ENCODE results near the gene SLC7A11.
"Not testable (repeated sequence)": the region's sequence is repeated elsewhere in the genome, so short reads cannot be mapped to it uniquely, and the experiment has no call there.

SLC7A11 gene

GRCh38 chr4:138210576-138210975 is 31.6 kb downstream of the SLC7A11 start:
- not testable (repeated sequence) for DNase-seq (ENCODE audit: extremely low read depth in 1 of 2, low read depth in 1 of 2)

- no peak for DNase-seq (ENCODE audit: extremely low read depth in 1 of 2, low read depth in 1 of 2)
Measured at GRCh38 chr4:138209094-138209493, 33.1 kb downstream of the SLC7A11 start.

- DNase-seq (ENCODE audit: extremely low read depth in 1 of 2, low read depth in 1 of 2) = no peak
Measured at GRCh38 chr4:138205531-138206233, 36.5 kb downstream of the SLC7A11 start.

GRCh38 chr4:138204507-138204906 is 37.6 kb downstream of the SLC7A11 start:
- DNase-seq (ENCODE audit: extremely low read depth in 1 of 2, low read depth in 1 of 2) = no peak

DNA sequence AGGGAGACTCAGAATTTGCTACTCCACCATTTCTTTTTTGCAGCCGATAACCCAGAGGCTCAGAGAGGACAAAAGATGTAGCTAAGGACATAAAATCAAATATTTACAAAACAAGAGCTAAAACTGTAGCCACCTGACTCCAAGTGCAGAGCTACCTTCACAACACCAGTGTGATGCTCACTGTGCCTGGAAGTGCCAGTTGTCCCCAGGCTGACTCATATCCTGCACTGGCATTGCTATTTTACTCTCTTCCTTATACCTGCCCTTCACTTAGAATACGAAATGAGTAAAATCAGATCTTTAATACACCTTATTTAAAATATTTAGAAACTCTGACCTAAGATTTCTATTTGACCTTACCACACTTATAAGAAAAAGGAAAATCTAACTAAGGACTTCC is 39.5 kb downstream of the SLC7A11 start:
- no peak for DNase-seq (ENCODE audit: extremely low read depth in 1 of 2, low read depth in 1 of 2)

DNA sequence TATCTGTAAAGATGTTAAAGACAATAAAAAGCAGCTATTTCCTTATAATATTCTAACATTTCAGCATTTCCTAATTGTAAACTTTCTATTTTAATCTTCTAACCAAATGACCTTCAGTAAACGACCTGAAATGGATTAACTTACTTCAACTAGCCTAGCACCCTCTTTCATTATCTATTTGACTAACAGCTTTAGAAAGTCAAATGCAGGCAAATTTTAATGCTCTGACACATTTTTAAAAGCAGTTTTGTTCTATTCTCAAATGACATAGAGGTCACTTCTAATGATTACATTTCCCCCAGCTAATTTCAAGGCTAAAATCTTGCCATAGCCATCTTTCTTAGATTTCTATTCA is 41.9 kb downstream of the SLC7A11 start:
- no peak for DNase-seq (ENCODE audit: extremely low read depth in 1 of 2, low read depth in 1 of 2)

DNA sequence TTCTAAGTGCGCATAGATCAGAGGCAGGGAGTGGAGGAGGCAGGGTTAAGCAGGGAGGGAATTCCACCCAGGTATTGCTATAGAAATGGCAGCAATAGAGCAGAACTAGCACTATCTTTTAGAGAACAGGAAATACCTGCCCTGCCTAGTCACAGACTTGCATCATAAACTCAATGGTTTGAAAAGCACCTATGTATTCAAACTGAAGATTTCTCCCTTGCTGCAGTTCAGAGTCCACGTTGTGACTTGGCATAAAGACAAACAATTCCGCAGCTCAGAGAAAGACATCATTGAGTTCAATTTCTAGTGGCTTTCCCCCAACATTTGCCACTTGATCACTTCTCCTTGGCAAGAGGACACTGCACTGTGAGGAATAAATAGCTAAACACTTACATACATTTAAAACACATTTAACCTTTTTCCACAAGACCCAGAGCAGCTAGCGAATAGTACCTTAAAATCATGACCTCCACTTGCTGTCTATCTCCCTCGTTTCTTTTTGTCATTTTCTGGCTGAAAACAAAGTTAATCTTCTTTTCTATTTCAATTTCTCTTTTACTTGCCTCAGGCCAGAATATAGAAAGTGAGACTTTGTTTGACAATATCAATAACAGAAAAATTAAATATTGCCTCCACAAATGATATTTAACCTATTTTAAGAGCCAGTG is 42.4 kb downstream of the SLC7A11 start:
- no peak for DNase-seq (ENCODE audit: extremely low read depth in 1 of 2, low read depth in 1 of 2)

GRCh38 chr4:138196153-138196552 is 46.0 kb downstream of the SLC7A11 start:
- DNase-seq (ENCODE audit: extremely low read depth in 1 of 2, low read depth in 1 of 2) = no peak

GRCh38 chr4:138193963-138194362 is 48.2 kb downstream of the SLC7A11 start:
- DNase-seq (ENCODE audit: extremely low read depth in 1 of 2, low read depth in 1 of 2) = no peak

DNA sequence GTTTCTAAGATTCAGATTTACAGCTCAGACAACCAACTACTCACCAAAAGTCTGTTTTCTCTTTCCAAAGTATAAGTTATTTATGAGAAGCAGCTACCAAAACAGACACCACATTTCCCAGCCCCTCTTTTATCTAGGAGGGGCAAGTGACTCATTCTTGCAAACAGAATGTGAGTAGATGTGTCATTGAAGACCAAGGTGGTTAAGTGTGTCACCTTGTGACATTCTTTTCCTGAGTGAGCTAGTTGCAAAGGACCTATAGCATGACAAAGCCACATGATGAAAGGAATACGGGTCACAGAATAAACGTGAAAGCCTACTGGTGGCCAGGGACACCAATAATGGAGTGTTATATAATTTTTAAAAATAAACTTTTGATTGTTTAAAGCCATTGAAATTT is 50.0 kb downstream of the SLC7A11 start:
- DNase-seq (ENCODE audit: extremely low read depth in 1 of 2, low read depth in 1 of 2) = no peak

DNA sequence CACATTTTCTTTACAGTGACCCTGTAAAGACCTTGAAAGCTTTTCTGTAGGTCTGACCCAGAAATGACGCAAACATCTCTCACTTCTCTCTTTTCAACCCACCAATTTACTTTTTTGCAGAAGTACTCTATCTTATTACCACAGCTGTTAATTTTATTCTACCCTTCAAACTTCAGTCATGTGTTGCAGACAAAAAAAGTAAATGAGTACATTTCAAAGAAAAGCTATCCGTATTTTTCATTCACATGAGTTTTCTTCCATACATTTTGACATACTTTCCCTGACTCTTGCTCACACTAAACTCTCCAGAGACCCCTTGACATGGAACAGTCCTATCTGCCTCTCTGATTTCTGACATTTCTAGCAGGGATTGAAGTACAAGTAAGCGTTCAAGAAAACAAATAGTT is 51.7 kb downstream of the SLC7A11 start:
- no peak for DNase-seq (ENCODE audit: extremely low read depth in 1 of 2, low read depth in 1 of 2)

DNA sequence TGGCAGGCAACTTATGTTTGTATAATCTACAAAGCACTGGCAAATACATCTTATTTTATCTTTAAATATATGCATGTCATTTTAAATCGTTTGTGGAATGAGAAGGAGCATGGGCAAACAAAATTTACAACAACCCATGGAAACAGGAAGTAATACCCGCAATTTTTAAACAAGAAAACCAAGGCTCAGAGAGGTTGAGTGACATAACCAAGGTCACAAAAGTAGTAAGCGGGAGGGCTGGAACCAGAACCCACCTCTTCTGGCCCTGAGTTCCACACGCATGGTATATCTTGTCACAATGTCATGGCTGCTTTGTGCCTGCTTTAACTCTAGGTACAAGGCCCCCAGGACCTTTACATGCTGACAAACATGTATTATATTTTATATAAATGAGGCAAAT is 52.9 kb downstream of the SLC7A11 start:
- DNase-seq (ENCODE audit: extremely low read depth in 1 of 2, low read depth in 1 of 2) = no peak

DNA sequence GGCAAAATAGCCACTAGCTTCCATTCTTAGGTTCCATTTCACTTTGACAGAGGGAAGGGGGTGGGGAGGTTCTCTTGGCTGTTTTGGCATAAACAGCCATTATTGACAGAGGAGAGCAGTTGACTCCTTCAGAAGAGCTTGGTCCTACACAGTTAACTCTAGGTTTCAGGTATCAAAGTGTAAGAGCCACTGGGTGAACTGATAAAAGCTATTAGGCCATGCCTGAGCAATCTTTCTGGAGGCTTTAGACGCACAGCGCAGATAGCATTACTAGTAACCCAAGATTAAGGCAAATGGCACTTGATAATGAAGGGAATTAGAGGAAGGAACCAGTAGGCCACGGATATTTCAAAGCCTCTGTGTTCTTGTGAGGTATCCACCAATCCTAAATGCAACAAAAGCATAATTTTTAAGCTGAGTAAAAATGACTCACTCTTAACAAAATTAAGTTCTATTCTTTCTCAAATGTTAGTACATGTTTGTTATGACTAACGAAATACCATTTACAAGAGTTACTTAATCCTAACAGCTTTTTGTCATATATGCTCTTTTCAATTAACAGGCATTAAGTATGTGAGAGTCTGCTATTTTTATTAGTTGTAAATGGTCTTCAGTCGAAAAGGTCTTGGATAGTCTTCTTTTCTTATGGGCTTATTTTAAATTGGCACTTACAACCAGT is 53.6 kb downstream of the SLC7A11 start:
- DNase-seq (ENCODE audit: extremely low read depth in 1 of 2, low read depth in 1 of 2) = no peak

DNA sequence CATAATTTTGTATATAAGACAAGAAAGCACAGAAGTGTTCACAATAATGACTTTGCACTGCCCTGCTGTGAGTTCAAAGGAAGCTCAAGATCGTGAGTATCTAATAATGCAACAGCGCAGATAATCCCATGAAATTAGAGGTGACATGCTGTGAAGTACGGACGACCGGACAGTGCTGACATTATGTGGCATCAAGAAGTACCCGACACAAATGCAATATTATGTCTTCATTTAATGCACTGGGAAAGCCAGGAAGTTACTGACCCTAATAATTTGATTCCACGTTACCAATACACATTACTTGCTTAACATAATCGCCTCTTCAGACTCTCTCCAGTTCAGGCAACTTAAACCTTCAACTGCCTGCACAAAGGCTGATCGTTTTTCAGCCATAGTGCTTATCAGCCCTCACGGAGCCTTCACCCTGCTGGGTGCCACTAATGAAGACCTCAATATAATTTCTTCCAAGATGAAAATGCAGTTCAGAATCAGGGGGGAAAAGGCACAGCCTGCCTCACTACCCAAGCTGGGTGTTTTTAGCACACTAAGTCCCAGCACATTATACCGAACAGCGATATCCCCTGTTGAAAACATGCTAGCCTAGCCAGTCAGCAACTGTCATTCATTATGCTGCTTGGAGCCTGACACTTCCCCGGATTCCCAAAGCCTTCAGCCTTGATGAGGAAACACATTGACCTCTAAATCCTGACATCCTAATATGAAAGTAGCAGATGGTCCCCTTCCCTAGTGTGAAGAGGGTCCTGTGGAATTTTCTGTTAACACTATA is 56.1 kb downstream of the SLC7A11 start:
- no peak for DNase-seq (ENCODE audit: extremely low read depth in 1 of 2, low read depth in 1 of 2)

- no peak for DNase-seq (ENCODE audit: extremely low read depth in 1 of 2, low read depth in 1 of 2)
Measured at GRCh38 chr4:138184886-138185285, 57.3 kb downstream of the SLC7A11 start.

DNA sequence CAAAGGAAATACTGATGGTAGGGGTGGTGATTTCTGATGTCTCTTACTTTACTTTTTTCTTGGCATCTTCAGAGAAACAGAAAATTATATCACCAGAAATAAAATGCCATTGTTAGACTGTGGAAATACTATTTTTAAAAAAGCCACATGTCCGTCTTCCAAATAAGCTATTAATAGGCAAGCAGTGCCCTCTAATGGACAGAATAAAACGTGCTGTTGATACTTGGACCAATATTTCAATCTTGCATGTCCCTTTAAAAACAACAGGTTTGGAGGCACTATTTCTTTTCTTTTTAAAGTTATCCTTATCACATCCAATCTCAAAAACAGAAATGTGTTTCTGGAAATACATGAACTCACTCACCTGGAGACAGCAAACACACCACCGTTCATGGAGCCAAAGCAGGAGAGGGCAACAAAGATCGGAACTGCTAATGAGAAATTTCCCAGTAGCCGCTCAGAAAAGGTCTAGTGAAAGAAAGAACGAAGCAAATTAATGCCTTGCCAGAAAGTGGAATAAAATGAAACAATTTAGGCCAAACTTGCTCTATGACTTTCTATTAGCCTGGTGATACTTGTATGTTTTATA is 59.2 kb downstream of the SLC7A11 start:
- no peak for DNase-seq (ENCODE audit: extremely low read depth in 1 of 2, low read depth in 1 of 2)

DNA sequence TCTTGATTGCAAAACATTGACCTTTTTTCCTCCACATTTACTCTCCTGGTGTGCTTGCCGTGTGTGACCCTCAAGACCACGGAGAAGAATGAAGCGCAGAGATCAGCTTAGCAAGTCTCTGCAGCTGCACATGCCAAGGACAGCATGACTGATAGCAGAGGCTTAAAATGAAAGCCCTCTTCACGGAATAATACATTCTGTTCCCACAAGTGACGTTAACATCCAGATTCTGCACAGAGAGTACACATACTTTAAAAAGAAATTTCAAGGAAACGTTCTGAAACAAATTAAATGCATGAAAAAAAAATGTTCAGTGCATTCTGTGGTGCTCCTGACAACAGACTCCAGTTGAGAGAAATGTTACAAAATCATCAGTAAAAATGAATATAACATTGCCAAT is 60.9 kb downstream of the SLC7A11 start:
- DNase-seq (ENCODE audit: extremely low read depth in 1 of 2, low read depth in 1 of 2) = no peak

GRCh38 chr4:138178566-138178965 is 63.6 kb downstream of the SLC7A11 start:
- DNase-seq (ENCODE audit: extremely low read depth in 1 of 2, low read depth in 1 of 2) = no peak

DNA sequence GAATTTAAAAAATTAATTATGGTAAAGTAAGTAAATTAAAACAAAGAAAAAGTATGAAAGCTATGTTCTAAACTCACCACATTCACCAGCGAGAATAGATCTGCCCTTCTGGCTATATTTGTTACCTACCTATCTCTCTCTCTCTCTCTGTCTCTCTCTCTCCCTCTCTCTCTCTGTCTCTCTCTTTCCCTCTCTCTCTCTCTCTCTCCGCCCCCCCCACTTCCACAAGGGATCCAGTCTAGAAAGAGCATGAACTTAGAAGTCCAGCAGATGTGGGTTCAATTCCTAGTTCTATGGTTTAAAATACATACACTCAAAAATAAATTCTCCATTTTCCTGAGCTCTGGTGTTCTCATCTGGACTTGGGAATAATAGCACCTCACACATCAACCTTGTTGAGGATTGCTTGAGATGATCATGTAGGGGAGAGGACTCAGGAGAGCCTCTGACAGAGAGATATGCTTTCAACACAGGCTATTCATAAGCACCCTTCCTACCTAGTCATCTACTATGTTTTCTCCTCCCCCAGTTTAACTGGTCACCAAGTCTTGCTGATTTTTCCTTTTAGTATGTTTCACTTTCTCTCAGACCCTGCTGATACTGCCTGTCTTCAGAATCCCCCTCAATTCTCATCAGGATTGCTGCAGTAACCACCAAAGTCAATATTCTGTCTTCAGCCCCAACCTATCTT is 64.7 kb downstream of the SLC7A11 start:
- DNase-seq (ENCODE audit: extremely low read depth in 1 of 2, low read depth in 1 of 2) = no peak

DNA sequence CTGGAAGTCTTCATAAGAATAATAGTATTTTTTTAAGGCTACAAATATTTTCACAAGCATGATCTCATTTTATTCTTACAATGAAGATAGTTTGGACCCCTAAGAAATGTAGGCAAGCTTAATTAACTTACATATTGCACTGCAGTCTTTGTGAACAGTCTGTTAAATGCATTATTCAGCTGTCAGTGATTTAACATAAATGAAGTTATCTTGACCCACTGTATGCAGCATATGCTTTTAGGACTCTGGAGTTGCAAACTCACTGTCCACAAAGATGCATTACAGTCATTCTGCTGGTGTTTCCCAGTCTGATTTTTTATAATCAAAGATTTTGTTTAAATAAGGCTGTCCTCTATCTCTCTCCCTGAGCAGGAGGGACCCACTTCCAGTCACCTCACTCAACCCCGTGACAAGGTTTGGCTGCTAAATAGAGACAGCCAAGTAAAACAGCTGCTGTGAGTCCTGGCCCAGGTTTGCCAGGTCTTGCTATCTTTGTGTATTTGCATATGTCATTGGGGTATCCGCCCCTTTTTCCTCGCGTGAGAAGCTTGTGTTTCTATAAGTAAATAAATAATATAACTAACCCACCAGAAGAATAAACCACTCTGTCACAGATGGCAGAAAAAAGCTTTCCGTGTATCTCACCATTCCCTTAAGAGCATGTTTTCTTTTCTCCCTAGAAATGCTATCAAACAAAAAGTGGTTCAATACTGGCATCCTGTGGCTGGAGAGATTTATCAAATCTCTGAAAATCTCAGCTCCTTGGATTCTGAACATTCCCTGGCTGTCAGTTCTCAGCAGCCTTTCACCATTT is 67.0 kb downstream of the SLC7A11 start:
- no peak for DNase-seq (ENCODE audit: extremely low read depth in 1 of 2, low read depth in 1 of 2)
